Measurements from ENCODE around the gene RNF214.

The RNF214 gene

GRCh38 chr11:117279711-117280376 is 47.4 kb downstream of the RNF214 start:
- DNase-seq (ENCODE audit: low read depth in 1 of 2, low spot score in 1 of 2), result no peak

- DNase-seq (ENCODE audit: low read depth in 1 of 2, low spot score in 1 of 2), result no peak
Measured at GRCh38 chr11:117281159-117281558, 48.7 kb downstream of the RNF214 start.

- no peak for DNase-seq (ENCODE audit: low read depth in 1 of 2, low spot score in 1 of 2)
Measured at GRCh38 chr11:117281869-117282268, 49.4 kb downstream of the RNF214 start.

- DNase-seq (ENCODE audit: low read depth in 1 of 2, low spot score in 1 of 2), result no peak
Measured at GRCh38 chr11:117282956-117283355, 50.5 kb downstream of the RNF214 start.

- no peak for DNase-seq (ENCODE audit: low read depth in 1 of 2, low spot score in 1 of 2)
Measured at GRCh38 chr11:117284053-117284452, 51.6 kb downstream of the RNF214 start.

- no peak for DNase-seq (ENCODE audit: low read depth in 1 of 2, low spot score in 1 of 2)
Measured at GRCh38 chr11:117286588-117286987, 54.1 kb downstream of the RNF214 start.

- no peak for DNase-seq (ENCODE audit: low read depth in 1 of 2, low spot score in 1 of 2)
Measured at GRCh38 chr11:117287668-117288067, 55.2 kb downstream of the RNF214 start.

GRCh38 chr11:117289795-117290194 is 57.3 kb downstream of the RNF214 start:
- no peak for DNase-seq (ENCODE audit: low read depth in 1 of 2, low spot score in 1 of 2)

GRCh38 chr11:117290809-117291396 is 58.4 kb downstream of the RNF214 start, which contains the start of gene BACE1-AS:
Gene BACE1-AS (plus strand): TSS chr11:117291346.
- DNase-seq (ENCODE audit: low read depth in 1 of 2, low spot score in 1 of 2), result no peak

GRCh38 chr11:117292616-117293015 is 60.1 kb downstream of the RNF214 start:
- DNase-seq (ENCODE audit: low read depth in 1 of 2, low spot score in 1 of 2), result no peak

- no peak for DNase-seq (ENCODE audit: low read depth in 1 of 2, low spot score in 1 of 2)
Measured at GRCh38 chr11:117295438-117296137, 63.1 kb downstream of the RNF214 start.

GRCh38 chr11:117296881-117297280 is 64.4 kb downstream of the RNF214 start:
- no peak for DNase-seq (ENCODE audit: low read depth in 1 of 2, low spot score in 1 of 2)

- no peak for DNase-seq (ENCODE audit: low read depth in 1 of 2, low spot score in 1 of 2)
Measured at GRCh38 chr11:117298195-117298594, 65.7 kb downstream of the RNF214 start.

GRCh38 chr11:117299351-117300282 is 67.1 kb downstream of the RNF214 start:
- no peak for DNase-seq (ENCODE audit: low read depth in 1 of 2, low spot score in 1 of 2)

- no peak for DNase-seq (ENCODE audit: low read depth in 1 of 2, low spot score in 1 of 2)
Measured at GRCh38 chr11:117300283-117300663, 67.8 kb downstream of the RNF214 start.

- no peak for DNase-seq (ENCODE audit: low read depth in 1 of 2, low spot score in 1 of 2)
Measured at GRCh38 chr11:117300773-117301172, 68.3 kb downstream of the RNF214 start.

- DNase-seq (ENCODE audit: low read depth in 1 of 2, low spot score in 1 of 2), result no peak
Measured at GRCh38 chr11:117302228-117302627, 69.8 kb downstream of the RNF214 start.

- no peak for DNase-seq (ENCODE audit: low read depth in 1 of 2, low spot score in 1 of 2)
Measured at GRCh38 chr11:117303101-117303500, 70.6 kb downstream of the RNF214 start.

GRCh38 chr11:117303646-117304315 is 71.3 kb downstream of the RNF214 start:
- no peak for DNase-seq (ENCODE audit: low read depth in 1 of 2, low spot score in 1 of 2)

- no peak for DNase-seq (ENCODE audit: low read depth in 1 of 2, low spot score in 1 of 2)
Measured at GRCh38 chr11:117305145-117305544, 72.7 kb downstream of the RNF214 start.

GRCh38 chr11:117309310-117309709 is 76.8 kb downstream of the RNF214 start:
- no peak for DNase-seq (ENCODE audit: low read depth in 1 of 2, low spot score in 1 of 2)

Measured in activated CD4-positive, alpha-beta T cell treated with anti-CD3 and anti-CD28 coated beads, Interleukin-2, amount 50 U/mL, for 24 hours (primary cell).